NK-92 (cell line): ENCODE data around the gene TRAF2.
"Not testable (repeated sequence)": the region's sequence is repeated elsewhere in the genome, so short reads cannot be mapped to it uniquely, and the experiment has no call there.

Source experiments
- DNase-seq: peaks from one replicate; lab custom pipeline; 2025; ENCODE audit not compliant: unreplicated experiment; lab: John Stamatoyannopoulos, UW

Gene TRAF2, protein sequence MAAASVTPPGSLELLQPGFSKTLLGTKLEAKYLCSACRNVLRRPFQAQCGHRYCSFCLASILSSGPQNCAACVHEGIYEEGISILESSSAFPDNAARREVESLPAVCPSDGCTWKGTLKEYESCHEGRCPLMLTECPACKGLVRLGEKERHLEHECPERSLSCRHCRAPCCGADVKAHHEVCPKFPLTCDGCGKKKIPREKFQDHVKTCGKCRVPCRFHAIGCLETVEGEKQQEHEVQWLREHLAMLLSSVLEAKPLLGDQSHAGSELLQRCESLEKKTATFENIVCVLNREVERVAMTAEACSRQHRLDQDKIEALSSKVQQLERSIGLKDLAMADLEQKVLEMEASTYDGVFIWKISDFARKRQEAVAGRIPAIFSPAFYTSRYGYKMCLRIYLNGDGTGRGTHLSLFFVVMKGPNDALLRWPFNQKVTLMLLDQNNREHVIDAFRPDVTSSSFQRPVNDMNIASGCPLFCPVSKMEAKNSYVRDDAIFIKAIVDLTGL

DNA sequence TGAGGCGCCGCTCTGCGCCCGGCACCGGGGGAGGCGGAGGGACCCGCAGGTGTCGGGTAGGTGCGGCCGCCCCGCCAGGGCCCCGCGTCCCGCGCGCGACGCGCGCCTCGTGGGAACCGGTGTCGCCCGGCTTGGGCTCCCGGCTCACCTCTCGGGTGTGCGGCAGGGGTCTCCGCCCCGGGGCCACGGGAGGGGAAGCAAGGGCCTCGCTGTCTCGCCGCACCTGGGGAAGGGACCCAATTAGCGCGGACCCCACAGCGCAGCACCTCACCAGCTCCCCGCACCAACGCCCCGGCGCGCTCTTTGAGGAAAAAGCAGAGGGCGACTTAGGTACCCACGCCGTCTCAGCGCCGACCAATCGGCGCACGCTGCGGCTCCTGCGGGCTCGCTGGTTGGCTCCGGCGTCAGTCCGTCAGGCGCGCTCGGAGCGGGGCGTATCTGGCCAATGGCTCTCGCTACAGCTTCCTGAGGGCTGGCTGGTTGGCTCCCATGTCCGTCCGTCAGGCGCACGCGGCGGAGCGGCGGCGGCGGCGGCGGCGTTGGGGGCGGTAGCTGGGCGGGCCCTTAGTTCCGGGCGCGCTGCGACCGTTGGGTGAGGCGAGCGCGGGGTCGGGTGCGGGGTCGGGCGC is at the start of gene TRAF2:
TSS of gene TRAF2 (plus strand) at position 567 of the 629 bp plus-strand sequence. CDS start 12,225 bp downstream, outside the sequence.
- peak; percentile 55 for DNase-seq

DNA sequence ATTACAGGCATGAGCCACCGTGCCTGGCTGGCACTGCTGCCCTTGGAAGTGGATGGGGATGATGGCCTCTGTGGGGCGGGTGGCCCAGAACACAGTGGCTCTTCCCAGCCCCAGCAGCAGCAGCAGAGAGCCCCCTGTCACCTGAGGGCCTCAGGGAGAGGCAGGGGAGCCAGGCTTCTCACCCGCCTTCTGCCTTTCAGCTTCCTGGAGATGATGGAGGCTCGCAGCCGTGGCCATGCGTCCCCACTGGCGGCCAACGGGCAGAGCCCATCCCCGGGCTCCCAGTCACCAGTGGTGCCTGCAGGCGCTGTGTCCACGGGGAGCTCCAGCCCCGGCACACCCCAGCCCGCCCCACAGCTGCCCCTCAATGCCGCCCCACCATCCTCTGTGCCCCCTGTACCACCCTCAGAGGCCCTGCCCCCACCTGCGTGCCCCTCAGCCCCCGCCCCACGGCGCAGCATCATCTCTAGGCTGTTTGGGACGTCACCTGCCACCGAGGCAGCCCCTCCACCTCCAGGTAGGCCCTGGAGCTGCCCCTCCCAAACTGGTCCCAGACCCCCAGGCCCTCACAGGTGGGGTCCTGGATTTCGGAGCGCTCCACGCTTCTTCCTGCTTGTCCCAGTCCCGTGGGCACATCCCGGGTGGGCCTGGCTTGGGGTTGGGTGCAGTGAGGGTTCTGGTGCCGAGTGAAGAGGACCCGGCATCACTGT is 49.0 kb upstream of the TRAF2 start:
- no peak for DNase-seq

DNA sequence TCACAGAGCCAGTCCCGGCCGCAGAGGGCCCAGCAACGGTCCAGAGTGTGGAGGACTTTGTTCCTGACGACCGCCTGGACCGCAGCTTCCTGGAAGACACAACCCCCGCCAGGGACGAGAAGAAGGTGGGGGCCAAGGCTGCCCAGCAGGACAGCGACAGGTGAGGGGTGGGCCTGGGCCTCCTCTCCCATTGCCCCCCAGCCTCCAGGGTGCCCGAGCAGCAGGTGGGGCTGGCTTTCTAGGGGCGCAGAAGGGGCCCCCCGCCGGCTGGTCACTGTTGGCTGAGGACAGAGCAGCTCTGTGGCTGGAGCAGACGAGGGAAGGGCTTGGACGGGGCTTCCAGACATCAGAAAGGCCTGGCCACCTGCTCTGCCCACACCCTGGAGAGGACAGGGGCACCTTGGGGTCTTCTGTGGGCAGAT is 48.4 kb upstream of the TRAF2 start:
- DNase-seq = not testable (repeated sequence)

DNA sequence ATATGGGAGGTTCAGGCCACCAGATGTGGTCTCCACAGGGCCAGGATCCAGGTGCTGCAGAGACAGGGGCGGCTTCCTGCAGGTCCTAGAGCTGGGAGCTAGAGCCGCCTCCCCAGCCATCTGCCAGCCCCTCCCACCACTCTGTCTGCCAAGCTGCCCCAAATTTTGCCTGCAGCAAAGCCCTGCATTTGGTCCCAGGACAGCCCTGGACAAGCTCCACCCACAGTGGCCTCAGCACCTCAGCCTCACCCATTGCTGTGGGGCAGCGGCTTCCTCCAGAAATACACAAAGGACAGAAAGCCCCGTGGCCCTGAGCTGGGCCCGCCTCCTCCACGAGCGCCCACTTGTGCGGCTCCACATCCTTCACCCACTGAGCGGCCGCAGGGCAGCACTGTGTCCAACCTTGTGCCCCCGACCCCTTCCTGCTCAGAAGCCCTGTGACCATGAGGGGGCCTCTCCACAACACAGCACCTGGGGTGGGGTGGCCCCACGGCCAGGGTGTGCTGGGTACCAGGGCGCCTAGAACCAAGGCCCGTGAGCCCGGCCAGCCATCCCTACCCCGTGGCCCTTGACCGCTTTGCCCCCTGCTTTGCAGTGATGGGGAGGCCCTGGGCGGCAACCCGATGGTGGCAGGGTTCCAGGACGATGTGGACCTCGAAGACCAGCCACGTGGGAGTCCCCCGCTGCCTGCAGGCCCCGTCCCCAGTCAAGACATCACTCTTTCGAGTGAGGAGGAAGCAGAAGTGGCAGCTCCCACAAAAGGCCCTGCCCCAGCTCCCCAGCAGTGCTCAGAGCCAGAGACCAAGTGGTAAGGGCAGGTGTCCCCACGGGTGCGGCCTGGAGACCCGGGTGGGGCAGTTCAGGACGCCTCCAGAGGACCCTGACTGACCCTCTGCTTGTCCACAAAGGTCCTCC is 47.7 kb upstream of the TRAF2 start:
- DNase-seq = no peak

DNA sequence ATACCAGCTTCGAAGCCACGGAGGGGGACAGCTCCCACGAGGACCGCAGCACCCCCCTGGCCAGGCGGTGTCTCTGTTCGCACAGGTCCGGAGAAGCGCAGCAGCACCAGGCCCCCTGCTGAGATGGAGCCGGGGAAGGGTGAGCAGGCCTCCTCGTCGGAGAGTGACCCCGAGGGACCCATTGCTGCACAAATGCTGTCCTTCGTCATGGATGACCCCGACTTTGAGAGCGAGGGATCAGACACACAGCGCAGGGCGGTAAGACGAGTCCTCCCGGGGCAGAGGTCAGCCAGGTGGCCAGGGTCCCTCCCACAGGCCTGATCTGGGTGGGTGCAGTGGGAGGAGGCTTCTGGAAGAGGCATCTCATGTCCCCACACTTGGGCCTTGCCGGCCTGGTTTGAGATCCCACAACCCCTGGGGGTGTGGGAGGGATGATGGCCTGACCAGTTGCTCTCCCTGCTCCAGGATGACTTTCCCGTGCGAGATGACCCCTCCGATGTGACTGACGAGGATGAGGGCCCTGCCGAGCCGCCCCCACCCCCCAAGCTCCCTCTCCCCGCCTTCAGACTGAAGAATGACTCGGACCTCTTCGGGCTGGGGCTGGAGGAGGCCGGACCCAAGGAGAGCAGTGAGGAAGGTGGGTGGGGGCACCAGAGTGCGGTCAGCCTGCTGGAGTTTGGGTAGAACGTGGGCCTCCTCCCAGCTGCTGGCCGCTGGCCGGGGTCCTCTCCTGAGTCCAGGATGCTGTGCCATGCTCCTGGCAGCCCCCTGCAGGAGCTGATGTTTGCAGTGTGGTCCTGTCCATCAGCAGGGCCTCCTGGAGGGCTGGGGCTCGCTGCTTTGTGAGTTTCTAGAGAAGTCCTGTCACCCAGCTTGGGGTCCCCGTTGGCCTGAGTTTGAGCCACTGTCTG is 46.8 kb upstream of the TRAF2 start:
- no peak for DNase-seq

DNA sequence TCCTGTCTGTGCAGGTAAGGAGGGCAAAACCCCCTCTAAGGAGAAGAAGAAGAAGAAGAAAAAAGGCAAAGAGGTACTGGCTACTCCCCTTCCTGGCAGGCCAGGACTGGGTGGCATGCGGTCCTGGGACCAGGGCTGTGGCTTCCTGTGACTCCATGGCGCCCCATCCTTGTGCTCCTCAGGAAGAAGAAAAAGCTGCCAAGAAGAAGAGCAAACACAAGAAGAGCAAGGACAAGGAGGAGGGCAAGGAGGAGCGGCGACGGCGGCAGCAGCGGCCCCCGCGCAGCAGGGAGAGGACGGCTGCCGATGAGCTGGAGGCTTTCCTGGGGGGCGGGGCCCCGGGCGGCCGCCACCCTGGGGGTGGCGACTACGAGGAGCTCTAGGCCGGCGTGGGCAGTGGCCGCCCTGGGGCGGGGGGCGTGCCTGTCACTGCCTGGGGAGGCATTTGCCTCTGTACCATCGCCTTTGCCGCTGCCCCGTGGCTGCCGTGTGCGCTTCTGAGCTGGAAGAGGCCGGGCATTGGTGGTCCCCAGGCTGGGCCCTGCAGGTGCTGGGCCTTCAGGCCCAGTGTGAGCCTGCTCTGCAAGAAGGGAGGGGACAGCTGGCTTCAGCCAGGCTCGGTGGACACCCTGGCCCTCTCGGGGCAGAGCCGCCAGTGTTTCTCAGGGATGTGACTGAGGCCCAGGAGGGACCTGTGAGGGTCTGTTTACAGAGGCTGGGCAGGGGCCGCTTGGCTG is 46.0 kb upstream of the TRAF2 start:
- DNase-seq = no peak

DNA sequence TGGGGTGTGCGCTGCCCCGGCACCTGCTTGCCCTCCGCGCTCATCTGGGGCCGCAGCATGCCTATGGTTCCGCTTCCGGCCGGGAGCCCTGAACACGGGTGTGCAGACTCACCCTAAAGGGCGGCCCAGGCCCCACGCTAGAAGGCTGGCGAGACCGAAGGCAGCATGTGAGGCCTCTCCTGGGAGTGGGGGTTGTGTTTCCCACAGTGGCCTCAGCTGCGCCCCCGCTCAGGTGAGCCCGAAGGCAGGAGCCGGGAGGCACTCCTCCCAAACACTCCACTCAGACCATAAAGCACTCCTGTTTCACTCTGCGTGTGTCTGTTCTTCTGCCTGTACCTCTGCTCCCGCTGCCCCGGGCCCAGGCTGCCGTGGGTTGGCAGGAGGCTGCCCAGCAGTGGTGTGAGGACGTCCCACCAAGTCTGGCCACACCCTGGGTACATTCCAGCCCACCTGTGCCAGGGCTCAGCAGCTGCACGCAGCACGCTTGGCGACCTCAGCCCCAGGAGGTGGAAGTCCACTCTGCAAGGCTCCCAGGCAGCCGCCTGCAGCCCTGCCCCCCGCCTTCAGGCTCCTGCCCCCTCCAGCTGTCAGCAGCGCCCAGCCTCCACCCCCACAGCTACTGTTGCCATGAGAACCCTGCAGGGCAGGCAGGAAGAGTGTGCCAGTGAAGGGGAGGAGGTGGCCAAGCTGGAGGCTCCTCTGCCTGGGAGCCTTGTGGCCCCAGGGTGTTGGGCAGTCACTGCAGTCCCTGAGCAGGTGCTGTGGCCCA is 45.3 kb upstream of the TRAF2 start:
- DNase-seq = no peak

DNA sequence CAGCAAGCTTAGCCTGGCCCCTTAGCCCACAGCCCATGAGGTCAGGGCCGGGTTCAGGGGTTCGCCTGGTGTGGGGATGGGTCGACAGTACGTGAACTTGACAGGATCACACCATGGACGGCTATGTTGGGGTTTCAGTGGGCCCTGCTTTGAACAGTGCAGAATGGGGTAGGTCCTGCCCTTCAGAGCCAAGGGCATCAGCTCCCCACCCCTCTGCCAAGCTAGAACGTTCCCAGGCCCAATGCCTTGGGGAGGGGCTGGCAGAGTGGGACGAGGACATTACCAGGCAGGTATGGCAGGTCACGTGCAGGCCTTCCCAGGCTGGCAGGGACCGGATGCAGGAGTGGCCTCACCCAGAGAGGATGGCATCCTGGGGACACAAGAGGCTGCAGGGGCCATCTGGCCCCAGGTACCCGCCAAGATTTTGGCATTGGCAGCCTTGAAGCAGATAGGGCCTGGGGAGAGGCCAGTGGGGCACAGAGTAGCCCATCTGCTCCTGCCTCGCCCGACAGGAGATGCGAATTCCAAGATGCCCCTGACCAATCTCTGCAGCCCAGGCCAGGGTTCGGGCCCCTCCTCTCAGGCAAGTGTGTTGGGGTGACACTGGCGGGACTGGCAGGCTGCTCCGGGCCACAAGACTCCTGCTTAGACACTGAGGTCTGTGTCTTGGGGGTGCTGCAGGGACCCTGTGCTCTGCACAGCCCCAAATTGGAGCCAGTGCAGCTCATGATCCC is 44.5 kb upstream of the TRAF2 start:
- not testable (repeated sequence) for DNase-seq

DNA sequence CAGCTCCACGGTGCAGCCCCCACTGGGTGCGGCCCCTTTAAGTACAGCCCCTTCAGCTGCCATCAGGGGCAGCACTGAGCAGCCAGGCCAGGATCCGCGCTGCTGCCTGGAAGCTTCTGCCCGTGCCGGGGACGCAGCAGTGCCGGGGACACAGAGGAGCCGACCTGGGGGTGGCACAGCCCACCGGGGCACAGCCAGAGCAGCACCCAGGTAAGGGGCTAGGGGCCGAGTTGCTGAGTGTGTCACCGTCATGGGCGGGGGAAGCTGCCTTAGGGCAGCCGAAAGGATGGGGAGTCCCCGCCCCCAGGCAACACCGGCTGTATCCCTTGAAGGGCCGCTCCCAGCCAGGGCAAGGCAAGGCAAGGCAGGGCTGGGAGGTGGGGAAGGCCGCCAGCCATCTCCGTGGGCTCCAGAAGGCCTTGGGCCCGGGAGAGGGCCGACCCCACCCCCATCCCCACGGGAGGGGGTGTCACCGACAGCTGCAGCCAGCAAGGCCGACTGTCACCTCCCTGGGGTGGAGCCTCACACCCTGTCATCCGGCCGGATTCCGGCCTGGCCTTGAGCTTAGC is 43.9 kb upstream of the TRAF2 start, which contains the start of gene AJM1:
TSS of gene AJM1 (plus strand) at position 99 of the 569 bp plus-strand sequence. CDS start 1,937 bp downstream, outside the sequence.
- DNase-seq = not testable (repeated sequence)

DNA sequence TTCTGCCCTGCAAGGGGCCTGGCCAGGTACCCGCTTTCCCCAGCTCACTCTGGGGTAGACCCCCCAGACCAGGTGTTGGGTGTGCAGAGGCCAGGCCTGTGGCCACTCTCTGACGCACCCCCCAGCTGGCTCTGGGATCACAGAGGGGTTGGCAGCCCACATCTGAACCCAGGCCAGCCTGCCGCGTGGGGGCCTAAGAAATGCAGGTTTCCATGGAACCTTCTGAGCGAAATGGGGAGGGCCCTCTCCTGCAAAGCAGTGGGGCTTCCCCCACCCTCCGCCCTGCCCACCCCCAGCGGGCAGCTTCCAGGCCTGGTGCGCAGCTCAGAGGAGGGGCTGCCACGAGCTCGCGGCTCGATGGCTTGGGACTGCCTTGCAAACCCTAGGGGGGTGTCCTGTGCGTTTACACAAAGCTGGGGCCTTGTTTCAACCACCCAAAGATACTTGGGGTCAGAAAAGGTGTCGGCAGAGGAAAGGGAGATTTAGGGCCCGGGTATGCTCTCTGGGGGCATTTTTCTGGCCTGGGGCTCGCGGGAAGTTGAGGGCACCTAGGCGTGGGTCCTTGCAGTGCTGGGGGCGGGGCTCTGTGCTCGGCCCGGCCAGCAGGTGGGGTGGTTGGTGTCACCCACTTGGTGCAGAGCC is 43.0 kb upstream of the TRAF2 start:
- not testable (repeated sequence) for DNase-seq

DNA sequence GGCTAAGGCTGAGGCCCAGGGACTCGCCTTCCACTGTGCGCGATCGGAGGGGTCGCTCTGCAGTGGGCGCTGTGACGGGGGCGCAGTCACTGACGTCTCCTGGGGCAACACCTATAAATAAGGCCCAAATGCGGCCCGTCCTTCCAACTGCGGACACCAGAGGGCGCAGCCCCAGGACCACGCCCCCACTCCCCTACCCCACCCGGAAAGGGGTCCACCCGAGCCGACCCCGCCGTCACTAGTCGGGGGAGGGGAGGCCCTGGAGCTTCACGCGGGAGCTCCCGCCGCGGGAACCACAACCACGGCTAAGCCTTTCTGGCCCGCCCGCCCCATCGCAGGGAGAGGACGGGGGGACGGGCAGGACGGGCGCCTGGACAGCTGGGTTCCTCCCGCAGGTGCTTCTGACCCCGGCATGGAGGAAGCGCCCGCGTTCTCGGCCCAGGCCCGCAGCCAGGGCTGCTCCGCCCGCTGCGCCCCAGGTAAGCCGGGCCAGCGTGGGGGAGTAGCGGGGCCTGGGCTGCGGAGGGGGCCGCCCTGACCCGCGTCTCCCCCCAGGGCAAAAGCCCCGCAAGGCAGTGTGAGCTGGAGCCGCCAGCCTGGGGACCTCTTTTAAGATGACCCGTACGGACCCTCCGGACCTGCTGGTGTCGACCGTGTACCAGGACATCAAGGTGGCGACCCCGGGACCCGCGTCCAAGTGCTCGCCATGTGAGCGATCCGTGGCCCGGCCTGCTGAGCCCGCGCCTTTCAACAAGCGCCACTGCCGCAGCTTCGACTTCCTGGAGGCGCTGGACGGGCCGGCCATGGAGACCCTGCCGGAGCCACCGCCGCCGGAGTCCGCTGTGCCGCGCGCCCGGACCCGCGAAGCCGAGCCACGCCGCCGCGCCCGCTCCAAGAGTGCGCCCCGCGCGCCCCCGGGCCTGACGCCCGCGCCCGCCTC is 42.2 kb upstream of the TRAF2 start:
- DNase-seq = not testable (repeated sequence)

DNA sequence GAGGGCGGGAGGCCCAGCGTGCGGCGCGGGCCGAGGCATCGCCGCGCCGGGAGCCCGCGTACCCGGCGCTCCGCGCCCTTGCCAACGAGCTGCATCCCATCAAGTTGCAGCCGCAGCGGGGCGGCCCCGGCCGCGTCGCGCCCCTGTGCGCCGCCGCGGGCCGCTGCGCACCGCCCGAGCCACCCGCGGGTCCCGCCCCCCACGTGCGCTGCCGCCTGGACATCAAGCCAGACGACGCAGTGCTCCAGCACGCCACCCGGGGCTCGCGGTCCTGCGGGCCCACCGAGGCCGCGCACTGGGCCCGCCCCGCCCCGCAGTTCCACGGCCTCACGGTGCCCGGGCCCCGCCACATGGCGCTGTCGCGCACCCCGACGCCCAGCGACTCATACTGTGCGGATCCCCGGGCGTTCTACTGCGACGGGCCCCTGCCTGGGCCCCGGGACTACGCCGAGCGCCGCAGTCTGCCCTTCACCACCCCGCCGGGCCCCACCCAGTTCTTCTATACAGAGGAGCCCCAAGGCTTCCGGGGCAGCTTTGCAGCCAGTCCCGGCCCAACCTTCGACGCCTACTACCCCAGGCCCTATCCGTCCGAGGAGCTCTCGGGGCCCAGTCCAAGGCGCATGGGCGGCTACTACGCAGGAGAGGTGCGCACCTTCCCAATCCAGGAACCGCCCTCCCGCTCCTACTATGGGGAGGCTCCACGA is 41.4 kb upstream of the TRAF2 start:
- no peak for DNase-seq

DNA sequence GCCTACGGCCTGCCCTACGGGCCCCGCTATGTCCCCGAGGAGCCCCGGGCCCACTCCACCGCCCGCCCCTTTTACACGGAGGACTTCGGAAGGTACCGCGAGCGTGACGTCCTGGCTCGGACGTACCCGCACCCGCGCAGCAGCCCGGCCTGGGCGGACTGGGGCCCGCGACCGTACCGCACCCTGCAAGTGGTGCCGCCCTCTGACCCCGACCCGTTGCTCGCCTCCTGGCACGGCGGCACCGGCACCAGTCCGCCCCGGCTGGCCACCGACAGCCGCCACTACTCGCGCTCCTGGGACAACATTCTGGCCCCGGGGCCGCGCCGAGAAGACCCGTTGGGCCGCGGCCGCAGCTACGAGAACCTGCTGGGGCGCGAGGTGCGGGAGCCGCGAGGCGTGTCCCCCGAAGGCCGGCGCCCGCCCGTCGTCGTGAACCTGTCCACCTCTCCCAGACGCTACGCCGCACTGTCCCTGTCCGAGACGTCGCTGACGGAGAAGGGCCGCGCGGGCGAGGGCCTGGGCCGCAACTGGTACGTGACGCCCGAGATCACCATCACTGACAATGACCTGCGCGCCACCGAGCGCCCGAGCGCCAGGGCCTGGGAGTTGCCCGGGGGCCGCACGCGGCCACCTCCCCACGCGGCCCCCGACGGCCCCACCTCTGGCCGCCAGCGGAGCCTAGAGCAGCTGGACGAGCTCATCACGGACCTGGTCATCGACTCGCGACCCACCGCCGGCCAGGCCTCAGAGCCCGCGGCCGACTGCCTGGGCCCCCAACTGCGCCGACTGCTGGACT is 40.7 kb upstream of the TRAF2 start:
- no peak for DNase-seq
